GM23338 (cell line): ENCODE data around the gene FUZ. TPM values are rescaled to one million over a fixed set of nuclear protein-coding genes. Genes with fewer than 3 reads are reported as not detected.

Experiments
- ATAC-seq: fragments of 200-7000 bp; cut with Tn5 transposase; 3 replicates; pipeline ENCODE4 v1.9.1; 2020
- DNase-seq: peaks from one replicate; pipeline ENCODE4 v3.0.0-alpha.2; 2015; ENCODE audit warnings: low spot score
- H2AFZ ChIP-seq: fragments of 200-600 bp; sonication (generic); 2 replicates; pipeline ENCODE4 v1.8.0; 2016; ENCODE audit warnings: antibody characterized with exemption, mild to moderate bottlenecking, moderate library complexity
- H3F3A ChIP-seq: fragments of 200-600 bp; sonication (generic); replicated peaks from 2 replicates; pipeline ENCODE4 v1.8.0; 2017; ENCODE audit warnings: antibody characterized with exemption, mixed run types, low read depth
- H3K27ac ChIP-seq: fragments of 200-600 bp; sonication (generic); 2 replicates; pipeline ENCODE4 v1.6.1; 2016; ENCODE audit warnings: low read depth
- H3K27me3 ChIP-seq: fragments of 200-600 bp; sonication (generic); 2 replicates; pipeline ENCODE4 v1.8.0; 2016; ENCODE audit warnings: mild to moderate bottlenecking, mixed run types, moderate library complexity; ENCODE audit not compliant: insufficient read depth
- H3K36me3 ChIP-seq: fragments of 200-600 bp; sonication (generic); 2 replicates; pipeline ENCODE4 v1.8.0; 2016; ENCODE audit warnings: mild to moderate bottlenecking; ENCODE audit not compliant: insufficient read depth
- H3K4me1 ChIP-seq: fragments of 200-600 bp; sonication (generic); 2 replicates; pipeline ENCODE4 v1.8.0; 2016; ENCODE audit warnings: mild to moderate bottlenecking, moderate library complexity; ENCODE audit not compliant: insufficient read depth
- H3K4me2 ChIP-seq: fragments of 200-600 bp; sonication (generic); 2 replicates; pipeline ENCODE4 v1.7.1; 2017; ENCODE audit warnings: mixed run types
- H3K4me3 ChIP-seq: fragments of 200-600 bp; sonication (generic); 2 replicates; pipeline ENCODE4 v1.6.1; 2016; ENCODE audit warnings: mixed run types
- H3K79me2 ChIP-seq: fragments of 200-600 bp; sonication (generic); replicated peaks from 2 replicates; pipeline ENCODE4 v1.8.0; 2017; ENCODE audit warnings: mild to moderate bottlenecking; ENCODE audit not compliant: insufficient read depth
- H3K9me2 ChIP-seq: fragments of 200-600 bp; sonication (generic); 2 replicates; pipeline ENCODE4 v1.8.0; 2017; ENCODE audit not compliant: insufficient read depth
- H4K20me1 ChIP-seq: fragments of 200-600 bp; sonication (generic); replicated peaks from 2 replicates; pipeline ENCODE4 v1.8.0; 2017; ENCODE audit warnings: mild to moderate bottlenecking; ENCODE audit not compliant: insufficient read depth
- H3K27ac Mint-ChIP-seq: 2 replicates; pipeline ENCODE4 v1.8.0; 2020; ENCODE audit warnings: inconsistent platforms, mild to moderate bottlenecking, moderate library complexity, mixed read lengths
- H3K27me3 Mint-ChIP-seq: 3 replicates; pipeline ENCODE4 v1.8.0; 2022; ENCODE audit warnings: low read depth, mild to moderate bottlenecking, moderate library complexity, mixed read lengths, inconsistent platforms; ENCODE audit not compliant: insufficient read depth, poor library complexity
- H3K36me3 Mint-ChIP-seq: 3 replicates; pipeline ENCODE4 v1.8.0; 2021; ENCODE audit warnings: low read depth, mild to moderate bottlenecking, inconsistent platforms, moderate library complexity, mixed read lengths
- H3K4me1 Mint-ChIP-seq: 3 replicates; pipeline ENCODE4 v1.8.0; 2020; ENCODE audit warnings: mild to moderate bottlenecking, inconsistent platforms, mixed read lengths
- H3K4me3 Mint-ChIP-seq: 3 replicates; pipeline ENCODE4 v1.8.0; 2021; ENCODE audit warnings: moderate library complexity, mild to moderate bottlenecking, inconsistent platforms, mixed read lengths
- H3K9me3 Mint-ChIP-seq: 3 replicates; pipeline ENCODE4 v1.8.0; 2020; ENCODE audit warnings: moderate library complexity, mild to moderate bottlenecking, inconsistent platforms, mixed read lengths
- CREB1 ChIP-seq: fragments of 250-450 bp; sonication (Bioruptor Pico); IDR thresholded peaks from 2 replicates; pipeline ENCODE4 v1.5.0; 2020; ENCODE audit warnings: low read depth, mild to moderate bottlenecking, moderate library complexity
- CTCF ChIP-seq, 2 experiments: fragments of 200-600 bp in 1 of 2; sonication (generic) in 1 of 2; conservative IDR thresholded peaks; 2 replicates each; pipeline versions ENCODE4 v1.5.1 to v1.6.1; 2016 to 2017; ENCODE audit warnings: antibody characterized with exemption in 2 of 2, low read depth in 2 of 2, mild to moderate bottlenecking in 2 of 2, moderate library complexity in 1 of 2
- EZH2 ChIP-seq: fragments of 200-600 bp; sonication (generic); IDR thresholded peaks from one replicate; pipeline ENCODE4 v1.8.0; 2017; ENCODE audit warnings: antibody characterized with exemption, mild to moderate bottlenecking, low read depth; ENCODE audit not compliant: unreplicated experiment
- EZH2phosphoT487 ChIP-seq: fragments of 200-600 bp; sonication (generic); IDR thresholded peaks from one replicate; pipeline ENCODE4 v1.8.1; 2018; ENCODE audit warnings: antibody characterized with exemption; ENCODE audit not compliant: unreplicated experiment
- JUNB ChIP-seq: IDR thresholded peaks from one replicate; pipeline ENCODE4 v1.6.1; 2016; ENCODE audit warnings: antibody characterized with exemption; ENCODE audit not compliant: unreplicated experiment
- NANOG ChIP-seq: IDR thresholded peaks from 2 replicates; pipeline ENCODE4 v1.6.1; 2016; ENCODE audit warnings: antibody characterized with exemption, borderline replicate concordance
- POLR2AphosphoS5 ChIP-seq: IDR thresholded peaks from 2 replicates; pipeline ENCODE4 v1.6.1; 2016; ENCODE audit warnings: antibody characterized with exemption, low read depth
- REST ChIP-seq: IDR thresholded peaks from one replicate; pipeline ENCODE4 v1.6.1; 2018; ENCODE audit warnings: antibody characterized with exemption; ENCODE audit not compliant: unreplicated experiment
- STAT1 ChIP-seq: IDR thresholded peaks from one replicate; pipeline ENCODE4 v1.6.1; 2016; ENCODE audit warnings: antibody characterized with exemption; ENCODE audit not compliant: unreplicated experiment
- ZNF114 ChIP-seq: fragments of 250-450 bp; sonication (Bioruptor Pico); IDR thresholded peaks from 2 replicates; pipeline ENCODE4 v1.5.0; 2020; ENCODE audit warnings: mild to moderate bottlenecking, moderate library complexity
- ZNF331 ChIP-seq: fragments of 250-450 bp; sonication (Bioruptor Pico); IDR thresholded peaks from 2 replicates; pipeline ENCODE4 v1.5.0; 2020; ENCODE audit warnings: low read depth, mild to moderate bottlenecking, moderate library complexity
- ZNF462 ChIP-seq: fragments of 250-450 bp; sonication (Bioruptor Pico); IDR thresholded peaks from 2 replicates; pipeline ENCODE4 v1.5.0; 2020; ENCODE audit warnings: mild to moderate bottlenecking, moderate library complexity
- polyA plus RNA-seq: library from polyadenylated mRNA; unstranded; fragments of >200 nt; fragmentation: Nextera tagmentation; extraction: Ambion mirVana; gene quantifications from 2 replicates; pipeline ENCODE4 v1.2.1, GENCODE V29; 2016
- total RNA-seq: library from RNA; depleted of rRNA; stranded (reverse); fragments of >200 nt; shearing (Covaris generic); gene quantifications from 2 replicates; pipeline ENCODE4 v1.2.3, GENCODE V29; 2014
- TF ChIP-seq, protein P1 (sequence below): IDR thresholded peaks from 2 replicates; pipeline ENCODE4 v1.6.1; 2016; ENCODE audit warnings: antibody characterized with exemption

FUZ gene
- total and polyA plus RNA-seq, 2 experiments from 2014 or later = 24.3 to 34.8 TPM

DNA sequence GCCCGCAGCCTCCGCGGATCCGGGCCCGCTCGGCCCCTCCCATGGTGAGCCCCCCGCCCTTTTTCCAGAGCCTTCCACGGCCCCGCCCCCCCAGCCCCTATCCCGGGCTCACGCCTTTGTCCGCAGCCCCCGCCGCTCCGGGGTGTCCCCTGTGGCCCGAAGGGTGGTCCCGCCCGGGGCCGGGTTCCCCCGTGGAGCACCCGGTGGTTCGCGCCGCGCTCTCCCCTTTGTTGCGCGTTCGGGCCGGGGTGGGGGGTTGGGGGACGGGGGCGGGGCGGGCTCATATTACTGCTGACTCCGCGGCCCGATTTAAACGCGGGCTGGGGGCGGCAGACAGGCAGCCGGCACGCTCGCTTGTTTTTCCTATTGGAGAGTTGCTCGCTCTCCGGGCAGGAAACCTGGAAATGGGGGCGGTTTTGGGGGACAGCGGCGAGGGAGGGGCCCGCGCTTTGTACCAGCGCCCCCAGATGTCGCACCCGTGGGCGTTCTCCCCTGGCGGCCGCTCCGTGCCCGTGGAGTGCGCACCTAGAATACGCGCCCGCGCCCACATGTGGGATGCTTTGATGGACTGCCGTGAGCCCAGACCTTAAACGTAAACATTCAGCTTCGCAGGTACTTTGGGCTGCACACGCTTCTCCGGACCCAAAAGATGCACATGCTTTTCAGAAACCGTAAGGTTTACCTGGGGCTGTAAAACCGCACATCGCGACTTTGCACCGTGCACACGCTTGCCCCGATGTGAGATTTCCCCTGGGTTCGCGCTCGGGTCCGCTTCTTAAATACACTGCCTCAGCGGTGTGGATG, 38.6 kb upstream of the FUZ start:
- Histone ChIP-seq H3F3A (peaks cover 33% of the 10 kb centered on the region), H4K20me1 (peaks cover 31% of the 10 kb centered on the region), H3K36me3 (no peaks in the 10 kb centered on the region; the same call in 1 of the 2 replicates), H3K4me3 (peak overlapping the region; percentile 88), H2AFZ (no peak overlapping the region), H3K4me2 (peak overlapping the region; percentile 95), H3K9me2 (0 out of 2 replicates have a peak, but pooled peaks cover 3% of the 10 kb centered on the region), H3K27ac (peak overlapping the region; percentile 72; the same call in 1 of the 2 replicates), H3K79me2 (peaks cover 37% of the 10 kb centered on the region), H3K27me3 (no peaks in the 10 kb centered on the region), H3K4me1 (peaks cover 21% of the 10 kb centered on the region)
- Mint-ChIP-seq H3K27me3 (peaks cover 32% of the 10 kb centered on the region), H3K4me1 (peaks cover 24% of the 10 kb centered on the region), H3K27ac (peak overlapping the region; percentile 40; the same call in 1 of the 2 replicates), H3K9me3 (peaks cover 10% of the 10 kb centered on the region; the same call in 2 of the 3 replicates), H3K4me3 (peak overlapping the region; percentile 85), H3K36me3 (peaks cover 51% of the 10 kb centered on the region)
- peak; percentile 20 for ATAC-seq
- TF ChIP-seq STAT1 (no peak), EZH2phosphoT487 (no peak), ZNF462 (no peak), EZH2 (no peak), CTCF (conservative IDR thresholded peaks at IDR 0.05; ENCODE audit: low read depth in 2 of 2) (no peak), ZNF331 (CRISPR knock-in tag) (no peak), NANOG (no peak), POLR2AphosphoS5 (no peak), CREB1 (no peak), ZNF114 (no peak), REST (no peak), JUNB (no peak)
- TF ChIP-seq, protein P1, sequence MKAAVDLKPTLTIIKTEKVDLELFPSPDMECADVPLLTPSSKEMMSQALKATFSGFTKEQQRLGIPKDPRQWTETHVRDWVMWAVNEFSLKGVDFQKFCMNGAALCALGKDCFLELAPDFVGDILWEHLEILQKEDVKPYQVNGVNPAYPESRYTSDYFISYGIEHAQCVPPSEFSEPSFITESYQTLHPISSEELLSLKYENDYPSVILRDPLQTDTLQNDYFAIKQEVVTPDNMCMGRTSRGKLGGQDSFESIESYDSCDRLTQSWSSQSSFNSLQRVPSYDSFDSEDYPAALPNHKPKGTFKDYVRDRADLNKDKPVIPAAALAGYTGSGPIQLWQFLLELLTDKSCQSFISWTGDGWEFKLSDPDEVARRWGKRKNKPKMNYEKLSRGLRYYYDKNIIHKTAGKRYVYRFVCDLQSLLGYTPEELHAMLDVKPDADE = no peak
- peak; percentile 87 for DNase-seq
